Liver (tissue), 9 donors: ENCODE measurements around the gene BCR. TPM values are rescaled to one million over a fixed set of nuclear protein-coding genes. Genes with fewer than 3 reads are reported as not detected.

ENCODE experiments used
- DNase-seq: peaks from one replicate; pipeline ENCODE4 v3.0.0-alpha.2; 2017; ENCODE audit warnings: low spot score
- H3K27ac ChIP-seq, 2 donors: one replicate each; pipeline ENCODE4 v1.7.0; 2013; ENCODE audit warnings: inconsistent platforms in 2 of 2, low read length in 2 of 2, control low read depth in 1 of 2, low read depth in 1 of 2, mild to moderate bottlenecking in 1 of 2
- H3K27me3 ChIP-seq, 4 donors: one replicate each; pipeline versions ENCODE4 v1.6.1 to v1.7.0; 2013; ENCODE audit warnings: low read length in 3 of 4, inconsistent platforms in 1 of 4, mild to moderate bottlenecking in 1 of 4, moderate library complexity in 1 of 4; ENCODE audit not compliant: control insufficient read depth in 4 of 4, insufficient read depth in 4 of 4
- H3K36me3 ChIP-seq, 4 donors: one replicate each; pipeline versions ENCODE4 v1.6.1 to v1.7.0; 2013; ENCODE audit warnings: low read length in 3 of 4, mild to moderate bottlenecking in 3 of 4, low read depth in 1 of 4, moderate library complexity in 1 of 4; ENCODE audit not compliant: control insufficient read depth in 4 of 4, insufficient read depth in 3 of 4
- H3K4me1 ChIP-seq, 4 donors: one replicate each; pipeline versions ENCODE4 v1.6.1 to v1.7.0; 2013; ENCODE audit warnings: low read length in 3 of 4, mild to moderate bottlenecking in 3 of 4, moderate library complexity in 1 of 4; ENCODE audit not compliant: control insufficient read depth in 4 of 4, insufficient read depth in 4 of 4
- H3K4me3 ChIP-seq, 3 donors: one replicate each; pipeline versions ENCODE4 v1.6.1 to v1.7.0; 2013; ENCODE audit warnings: low read length in 3 of 3, control low read depth in 1 of 3, low read depth in 1 of 3, mild to moderate bottlenecking in 1 of 3
- H3K9ac ChIP-seq, 2 donors: one replicate each; pipeline ENCODE4 v1.7.0; 2013; ENCODE audit warnings: low read length in 2 of 2, mild to moderate bottlenecking in 2 of 2, moderate library complexity in 2 of 2, control low read depth in 1 of 2, low read depth in 1 of 2
- H3K9me3 ChIP-seq, 4 donors: one replicate each; pipeline versions ENCODE4 v1.6.1 to v1.7.0; 2013; ENCODE audit warnings: low read length in 3 of 4; ENCODE audit not compliant: control insufficient read depth in 4 of 4
- ATF3 ChIP-seq: IDR thresholded peaks from 2 replicates; pipeline ENCODE4 v1.6.1; 2016; ENCODE audit warnings: antibody characterized with exemption
- EGR1 ChIP-seq, 2 donors: IDR thresholded peaks; 2 replicates each; pipeline ENCODE4 v1.6.1; 2016 to 2018; ENCODE audit warnings: antibody characterized with exemption in 2 of 2, low read depth in 2 of 2
- FOXA1 ChIP-seq: IDR thresholded peaks from 2 replicates; pipeline ENCODE4 v1.6.1; 2016; ENCODE audit warnings: antibody characterized with exemption
- FOXA2 ChIP-seq: IDR thresholded peaks from 2 replicates; pipeline ENCODE4 v1.6.1; 2016; ENCODE audit warnings: antibody characterized with exemption
- GABPA ChIP-seq, 2 donors: IDR thresholded peaks in 1 of 2; conservative IDR thresholded peaks in 1 of 2; 2 replicates each; pipeline ENCODE4 v1.6.1; 2016; ENCODE audit warnings: antibody characterized with exemption in 2 of 2, mild to moderate bottlenecking in 1 of 2, moderate library complexity in 1 of 2
- HNF4G ChIP-seq: IDR thresholded peaks from 2 replicates; pipeline ENCODE4 v1.6.1; 2016; ENCODE audit warnings: antibody characterized with exemption
- JUND ChIP-seq, 2 donors: IDR thresholded peaks; 2 replicates each; pipeline ENCODE4 v1.6.1; 2016; ENCODE audit warnings: antibody characterized with exemption in 2 of 2
- NR2F2 ChIP-seq: IDR thresholded peaks from 2 replicates; pipeline ENCODE4 v1.6.1; 2016; ENCODE audit warnings: antibody characterized with exemption
- RAD21 ChIP-seq, 2 donors: IDR thresholded peaks; 2 replicates each; pipeline ENCODE4 v1.6.1; 2016; ENCODE audit warnings: antibody characterized with exemption in 2 of 2, mild to moderate bottlenecking in 2 of 2
- REST ChIP-seq: IDR thresholded peaks from 2 replicates; pipeline ENCODE4 v1.6.1; 2016; ENCODE audit warnings: antibody characterized with exemption, mild to moderate bottlenecking
- RXRA ChIP-seq, 2 donors: IDR thresholded peaks; 2 replicates each; pipeline ENCODE4 v1.6.1; 2017 to 2018; ENCODE audit warnings: antibody characterized with exemption in 2 of 2, mild to moderate bottlenecking in 1 of 2
- SP1 ChIP-seq: IDR thresholded peaks from 2 replicates; pipeline ENCODE4 v1.6.1; 2018; ENCODE audit warnings: antibody characterized with exemption, mild to moderate bottlenecking
- TAF1 ChIP-seq: conservative IDR thresholded peaks from 2 replicates; pipeline ENCODE4 v1.6.1; 2016; ENCODE audit warnings: antibody characterized with exemption, mild to moderate bottlenecking
- YY1 ChIP-seq: IDR thresholded peaks from 2 replicates; pipeline ENCODE4 v1.6.1; 2016; ENCODE audit warnings: antibody characterized with exemption, mild to moderate bottlenecking
- ZBTB33 ChIP-seq: IDR thresholded peaks from 2 replicates; pipeline ENCODE4 v1.6.1; 2016; ENCODE audit warnings: antibody characterized with exemption
- WGBS: extraction: QIAGEN DNeasy Blood & Tissue Kit; methylation state at CpG from one replicate; pipeline ENCODE4 v1.1.7; 2013; 5-methylcytosine and 5-hydroxymethylcytosine counted together
- polyA plus RNA-seq, 2 donors: library from polyadenylated mRNA; stranded (reverse) in 1 of 2; unstranded in 1 of 2; fragments of 200-250 nt in 1 of 2; fragments of >200 nt in 1 of 2; fragmentation: Nextera tagmentation in 1 of 2; extraction: Ambion mirVana in 1 of 2; gene quantifications; one replicate each; pipeline versions ENCODE4 v1.2.1 to v1.2.3, GENCODE V29; 2013 to 2015
- total RNA-seq, 2 donors: library from RNA; depleted of rRNA; stranded (reverse); fragments of >200 nt; gene quantifications; one replicate each; pipeline ENCODE4 v1.2.3, GENCODE V29; 2014
- TF ChIP-seq, protein P1 (sequence below): fragments of 150-350 bp; IDR thresholded peaks from 2 replicates; pipeline ENCODE4 v1.5.1; 2017; ENCODE audit warnings: improper control_type of control experiment, low read depth, low read length; ENCODE audit not compliant: missing input control
- TF ChIP-seq, protein P2 (sequence below): IDR thresholded peaks from 2 replicates; pipeline ENCODE4 v1.6.1; 2016; ENCODE audit warnings: antibody characterized with exemption
- donor health status: healthy.
- donor health status: healthy.
- donor health status: healthy.
- donor health status: healthy.
- donor health status: healthy.

The BCR gene
- total and polyA plus RNA-seq, 4 donors = 7.4 to 35.6 (median 18.3) TPM

DNA sequence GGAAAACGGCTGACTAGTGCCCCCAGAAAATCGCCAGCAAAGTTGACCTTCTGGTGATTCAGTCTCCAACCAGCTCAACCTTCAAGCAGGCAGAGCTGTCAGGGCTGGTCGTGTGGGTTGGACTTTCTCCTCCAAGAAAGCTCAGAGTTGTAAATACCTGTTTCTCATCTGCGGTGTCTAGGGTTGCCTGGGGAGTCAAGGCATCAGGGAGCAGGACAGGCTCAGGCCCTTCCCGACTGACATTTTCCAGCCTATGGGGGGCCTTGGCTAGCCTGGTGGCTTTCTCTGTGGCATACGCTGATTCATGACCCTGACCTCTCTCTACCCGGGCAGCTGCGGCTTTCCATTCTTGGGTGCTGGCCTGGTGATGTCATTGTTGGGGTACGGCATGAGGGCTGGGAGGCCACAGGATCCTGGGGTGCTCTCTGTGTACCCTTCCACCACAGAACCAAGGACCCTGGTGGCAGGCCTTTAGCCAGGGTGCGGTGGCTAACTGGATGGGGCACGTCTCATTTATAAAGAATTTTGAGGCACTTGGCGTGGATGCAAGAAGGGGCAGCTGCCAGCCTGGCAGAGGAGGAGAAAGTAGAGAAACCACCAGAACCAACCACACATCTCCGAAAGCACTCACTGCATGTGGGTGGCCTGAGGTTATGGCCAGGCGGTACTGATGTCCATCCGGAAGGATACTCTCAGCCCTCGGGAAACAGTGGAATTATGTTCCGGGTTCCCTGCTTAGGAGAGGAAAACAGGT is 64.9 kb downstream of the BCR start:
- no peak overlapping the region for H3K27ac ChIP-seq

More for the DNA sequence above, 64.9 kb downstream of the BCR start:
- DNase-seq = no peak
- no peaks in the 10 kb centered on the region for H3K9me3 ChIP-seq
- H3K4me3 ChIP-seq = no peak overlapping the region
- H3K9ac ChIP-seq = no peak overlapping the region
- H3K4me1 ChIP-seq = peaks cover 0 to 22% (median 12%) of the 10 kb centered on the region in 4 donors
- 85% methylated on average over 17 of the region's 17 CpGs for WGBS
- TF ChIP-seq FOXA2 (no peak), NR2F2 (no peak), JUND (IDR thresholded peaks at IDR 0.05) (no peak), YY1 (no peak), RXRA (IDR thresholded peaks at IDR 0.05) (no peak), SP1 (no peak), FOXA1 (no peak), GABPA (IDR thresholded peaks at IDR 0.05 in 1 of 2, conservative IDR thresholded peaks at IDR 0.05 in 1 of 2) (no peak), REST (no peak), HNF4G (no peak), ATF3 (no peak), RAD21 (IDR thresholded peaks at IDR 0.05) (no peak), TAF1 (no peak), ZBTB33 (no peak), EGR1 (IDR thresholded peaks at IDR 0.05; ENCODE audit: low read depth in 2 of 2) (no peak)
- TF ChIP-seq, protein P1, sequence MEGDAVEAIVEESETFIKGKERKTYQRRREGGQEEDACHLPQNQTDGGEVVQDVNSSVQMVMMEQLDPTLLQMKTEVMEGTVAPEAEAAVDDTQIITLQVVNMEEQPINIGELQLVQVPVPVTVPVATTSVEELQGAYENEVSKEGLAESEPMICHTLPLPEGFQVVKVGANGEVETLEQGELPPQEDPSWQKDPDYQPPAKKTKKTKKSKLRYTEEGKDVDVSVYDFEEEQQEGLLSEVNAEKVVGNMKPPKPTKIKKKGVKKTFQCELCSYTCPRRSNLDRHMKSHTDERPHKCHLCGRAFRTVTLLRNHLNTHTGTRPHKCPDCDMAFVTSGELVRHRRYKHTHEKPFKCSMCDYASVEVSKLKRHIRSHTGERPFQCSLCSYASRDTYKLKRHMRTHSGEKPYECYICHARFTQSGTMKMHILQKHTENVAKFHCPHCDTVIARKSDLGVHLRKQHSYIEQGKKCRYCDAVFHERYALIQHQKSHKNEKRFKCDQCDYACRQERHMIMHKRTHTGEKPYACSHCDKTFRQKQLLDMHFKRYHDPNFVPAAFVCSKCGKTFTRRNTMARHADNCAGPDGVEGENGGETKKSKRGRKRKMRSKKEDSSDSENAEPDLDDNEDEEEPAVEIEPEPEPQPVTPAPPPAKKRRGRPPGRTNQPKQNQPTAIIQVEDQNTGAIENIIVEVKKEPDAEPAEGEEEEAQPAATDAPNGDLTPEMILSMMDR = no peak
- TF ChIP-seq, protein P2, sequence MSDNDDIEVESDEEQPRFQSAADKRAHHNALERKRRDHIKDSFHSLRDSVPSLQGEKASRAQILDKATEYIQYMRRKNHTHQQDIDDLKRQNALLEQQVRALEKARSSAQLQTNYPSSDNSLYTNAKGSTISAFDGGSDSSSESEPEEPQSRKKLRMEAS = no peak
- no peaks in the 10 kb centered on the region for H3K27me3 ChIP-seq
- no peaks in the 10 kb centered on the region for H3K36me3 ChIP-seq
